Esophagus muscularis mucosa (tissue), 4 donors: ENCODE results near the gene MTOR. TPM values are rescaled to one million over a fixed set of nuclear protein-coding genes. Genes with fewer than 3 reads are reported as not detected.

ENCODE experiments used
- DNase-seq: peaks from one replicate; pipeline ENCODE4 v3.0.0-alpha.2; 2017; ENCODE audit errors: extremely low spot score
- H3K27ac ChIP-seq, 4 donors: fragments of 200-600 bp; sonication (generic); replicated peaks in 1 of 4; 1 replicate in 3 of 4; 2 replicates in 1 of 4; pipeline ENCODE4 v1.5.1; 2016 to 2019; ENCODE audit warnings: mild to moderate bottlenecking in 1 of 4
- H3K27me3 ChIP-seq, 4 donors: fragments of 200-600 bp; sonication (generic); one replicate each; pipeline versions ENCODE4 v1.5.1 to v1.6.0; 2016 to 2019
- H3K36me3 ChIP-seq, 4 donors: fragments of 200-600 bp; sonication (generic); one replicate each; pipeline ENCODE4 v1.5.1; 2016 to 2019
- H3K4me1 ChIP-seq, 4 donors: fragments of 200-600 bp; sonication (generic); one replicate each; pipeline ENCODE4 v1.5.1; 2016 to 2019
- H3K4me3 ChIP-seq, 4 donors: fragments of 200-600 bp; sonication (generic); 1 replicate in 2 of 4; 2 replicates in 2 of 4; pipeline ENCODE4 v1.5.1; 2016 to 2019; ENCODE audit warnings: mild to moderate bottlenecking in 4 of 4, moderate library complexity in 1 of 4
- H3K9me3 ChIP-seq, 4 donors: fragments of 200-600 bp; sonication (generic); 1 replicate in 3 of 4; 2 replicates in 1 of 4; pipeline ENCODE4 v1.5.1; 2016 to 2019
- CTCF ChIP-seq, 3 experiments: fragments of 200-600 bp in 2 of 3; fragments of 450-650 bp in 1 of 3; sonication (generic) in 2 of 3; IDR thresholded peaks; one replicate each; pipeline ENCODE4 v1.5.1; 2017 to 2019; ENCODE audit warnings: antibody characterized with exemption in 3 of 3, mild to moderate bottlenecking in 2 of 3, moderate library complexity in 1 of 3
- EP300 ChIP-seq: sonication (generic); formaldehyde crosslinking; IDR thresholded peaks from one replicate; pipeline ENCODE4 v1.6.1; 2017; ENCODE audit warnings: antibody characterized with exemption
- POLR2A ChIP-seq: fragments of 450-650 bp; IDR thresholded peaks from one replicate; pipeline ENCODE4 v1.6.1; 2017; ENCODE audit warnings: antibody characterized with exemption, moderate library complexity, mild to moderate bottlenecking, low read depth
- POLR2AphosphoS5 ChIP-seq, 2 donors: sonication (generic); formaldehyde crosslinking; IDR thresholded peaks; one replicate each; pipeline ENCODE4 v1.6.1; 2017; ENCODE audit warnings: antibody characterized with exemption in 2 of 2
- WGBS: methylation state at CpG from one replicate; pipeline ENCODE4 v1.1.5; 2018; 5-methylcytosine and 5-hydroxymethylcytosine counted together
- intact Hi-C: fragments of 100-400 bp; cut with DNase I; formaldehyde crosslinking; loops from one replicate; pipeline ENCODE4 v1.15.1; 2023
- total RNA-seq, 4 donors: library from RNA; depleted of rRNA; stranded (reverse); fragments of >200 nt; gene quantifications; one replicate each; pipeline versions ENCODE4 v1.1.0 to v1.2.1, GENCODE V29; 2016

Gene MTOR
- total RNA-seq, 4 donors from 2014 or later: 33.6 to 51.1 (median 41.0) TPM

- Histone ChIP-seq H3K27ac (no peak overlapping the region), H3K36me3 (peaks cover 44 to 97% (median 91%) of the 10 kb centered on the region in 4 donors), H3K9me3 (no peaks in the 10 kb centered on the region), H3K27me3 (no peaks in the 10 kb centered on the region), H3K4me1 (peaks cover 0 to 14% (median 8%) of the 10 kb centered on the region in 4 donors), H3K4me3 (no peak overlapping the region)
- 96% methylated on average over 12 of the region's 12 CpGs for WGBS
- DNase-seq: no peak
- intact Hi-C loops: no loop called here
- no peak for TF ChIP-seq EP300
- no peak for TF ChIP-seq CTCF (IDR thresholded peaks at IDR 0.05)
- no peak for TF ChIP-seq POLR2A
- TF ChIP-seq POLR2AphosphoS5 (IDR thresholded peaks at IDR 0.05): no peak
Observed at GRCh38 chr1:11211925-11212587, 50.3 kb downstream of the MTOR start.

GRCh38 chr1:11211461-11211860 lies 50.9 kb downstream of the MTOR start:
- intact Hi-C loops: no loop called here
- no peaks in the 10 kb centered on the region for H3K27me3 ChIP-seq
- WGBS: 89% methylated on average over 4 of the region's 4 CpGs
- H3K27ac ChIP-seq: no peak overlapping the region
- peaks cover 0 to 15% (median 8%) of the 10 kb centered on the region in 4 donors for H3K4me1 ChIP-seq
- DNase-seq: no peak
- no peak overlapping the region for H3K4me3 ChIP-seq
- H3K9me3 ChIP-seq: no peaks in the 10 kb centered on the region
- peaks cover 44 to 98% (median 92%) of the 10 kb centered on the region in 4 donors for H3K36me3 ChIP-seq
- TF ChIP-seq EP300 (no peak), POLR2A (no peak), POLR2AphosphoS5 (IDR thresholded peaks at IDR 0.05) (no peak), CTCF (IDR thresholded peaks at IDR 0.05) (no peak)

- no peaks in the 10 kb centered on the region for H3K27me3 ChIP-seq
- H3K4me1 ChIP-seq: peaks cover 0 to 15% (median 8%) of the 10 kb centered on the region in 4 donors
- H3K36me3 ChIP-seq: peaks cover 42 to 98% (median 93%) of the 10 kb centered on the region in 4 donors
- TF ChIP-seq POLR2A (no peak), POLR2AphosphoS5 (IDR thresholded peaks at IDR 0.05) (no peak), CTCF (IDR thresholded peaks at IDR 0.05) (no peak), EP300 (no peak)
- H3K27ac ChIP-seq: peak overlapping the region in 2 of 4 donors; percentile 11 to 45
- WGBS: 80% methylated on average over 6 of the region's 6 CpGs
- H3K9me3 ChIP-seq: no peaks in the 10 kb centered on the region
- no peak for DNase-seq
- no peak overlapping the region for H3K4me3 ChIP-seq
- intact Hi-C loops: no loop called here
Observed at GRCh38 chr1:11207898-11208611, 54.3 kb downstream of the MTOR start.

GRCh38 chr1:11204396-11205190 lies 57.8 kb downstream of the MTOR start:
- H3K27ac ChIP-seq: no peak overlapping the region
- 91% methylated on average over 11 of the region's 11 CpGs for WGBS

More at GRCh38 chr1:11204396-11205190, 57.8 kb downstream of the MTOR start:
- no peaks in the 10 kb centered on the region for H3K27me3 ChIP-seq
- intact Hi-C loops: no loop called here
- no peak for DNase-seq
- no peak for TF ChIP-seq CTCF (IDR thresholded peaks at IDR 0.05)
- no peak for TF ChIP-seq POLR2AphosphoS5 (IDR thresholded peaks at IDR 0.05)
- TF ChIP-seq POLR2A: no peak
- no peak for TF ChIP-seq EP300
- no peak overlapping the region for H3K4me3 ChIP-seq
- peaks cover 39 to 98% (median 86%) of the 10 kb centered on the region in 4 donors for H3K36me3 ChIP-seq
- no peaks in the 10 kb centered on the region for H3K9me3 ChIP-seq
- H3K4me1 ChIP-seq: peaks cover 0 to 15% (median 8%) of the 10 kb centered on the region in 4 donors
